Small intestine (tissue), 7 donors: ENCODE results near the gene PPP1R13B. TPM values are rescaled to one million over a fixed set of nuclear protein-coding genes. Genes with fewer than 3 reads are reported as not detected.

Experiments
- DNase-seq, 2 donors: peaks; one replicate each; pipeline versions ENCODE4 v3.0.0 to v3.0.0-alpha.2; 2013
- FAIRE-seq: peaks from 2 replicates; lab custom pipeline; 2012; peaks lifted over from hg19 to GRCh38; lab: Jason Lieb, UNC
- H3K27ac ChIP-seq, 3 donors: one replicate each; pipeline ENCODE4 v1.5.1; 2013; ENCODE audit warnings: low read length in 2 of 3, mild to moderate bottlenecking in 2 of 3, control low read depth in 1 of 3, inconsistent platforms in 1 of 3, low read depth in 1 of 3, moderate library complexity in 1 of 3
- H3K27me3 ChIP-seq, 3 donors: one replicate each; pipeline ENCODE4 v1.6.1; 2013; ENCODE audit warnings: low read length in 3 of 3, inconsistent platforms in 1 of 3; ENCODE audit not compliant: control insufficient read depth in 3 of 3, insufficient read depth in 3 of 3
- H3K36me3 ChIP-seq, 3 donors: one replicate each; pipeline ENCODE4 v1.6.1; 2013; ENCODE audit warnings: low read length in 3 of 3, inconsistent platforms in 1 of 3, low read depth in 1 of 3, mild to moderate bottlenecking in 1 of 3, moderate library complexity in 1 of 3; ENCODE audit not compliant: control insufficient read depth in 3 of 3, insufficient read depth in 2 of 3
- H3K4me1 ChIP-seq, 3 donors: one replicate each; pipeline ENCODE4 v1.6.1; 2013; ENCODE audit warnings: low read length in 2 of 3, inconsistent platforms in 1 of 3, low read depth in 1 of 3, mild to moderate bottlenecking in 1 of 3, moderate library complexity in 1 of 3; ENCODE audit not compliant: control insufficient read depth in 3 of 3, insufficient read depth in 2 of 3
- H3K4me3 ChIP-seq, 3 donors: one replicate each; pipeline ENCODE4 v1.5.1; 2013; ENCODE audit warnings: low read length in 3 of 3, control low read depth in 1 of 3, inconsistent platforms in 1 of 3, low read depth in 1 of 3, mild to moderate bottlenecking in 1 of 3, moderate library complexity in 1 of 3
- H3K9me3 ChIP-seq, 2 donors: one replicate each; pipeline ENCODE4 v1.6.1; 2013; ENCODE audit warnings: low read depth in 1 of 2, low read length in 1 of 2; ENCODE audit not compliant: control insufficient read depth in 2 of 2, insufficient read depth in 1 of 2
- whole genome bisulfite sequencing, 3 donors: extraction: QIAGEN DNeasy Blood & Tissue Kit; methylation state at CpG; one replicate each; pipeline ENCODE4 v1.1.7; 2013; 5-methylcytosine and 5-hydroxymethylcytosine counted together
- polyA plus RNA-seq, 4 donors: library from polyadenylated mRNA; stranded (reverse) in 3 of 4; unstranded in 1 of 4; fragments of 200-250 nt in 3 of 4; fragments of 120-200 nt in 1 of 4; gene quantifications; one replicate each; pipeline versions ENCODE4 v1.2.1 to v1.2.3, GENCODE V29; 2013
- donor health status: healthy with polysubstance abuse.
- donor health status: control.
- donor health status: control.
- donor health status: Bipolar disorder and iron deficiency.
- donor health status: healthy.

The PPP1R13B gene
- polyA plus RNA-seq, 4 donors: 17.8 to 28.1 (median 23.3) TPM

- Histone ChIP-seq H3K27ac (no peak overlapping the region), H3K27me3 (no peaks in the 10 kb centered on the region), H3K4me1 (peaks cover 0 to 6% (median 6%) of the 10 kb centered on the region in 3 donors), H3K4me3 (no peak overlapping the region), H3K36me3 (peaks cover 0 to 80% (median 2%) of the 10 kb centered on the region in 3 donors), H3K9me3 (no peaks in the 10 kb centered on the region)
- WGBS, 3 donors: 52 to 73% (median 61%) methylated on average over 44 to 53 of the region's 53 CpGs
- DNase-seq (peak; percentile 76 to 86), FAIRE-seq (no peak)
Measured at GRCh38 chr14:103727313-103727980, 119.9 kb downstream of the PPP1R13B start.

GRCh38 chr14:103726474-103726873 is 120.9 kb downstream of the PPP1R13B start:
- H3K4me1 ChIP-seq: peaks cover 0 to 6% (median 6%) of the 10 kb centered on the region in 3 donors
- no peaks in the 10 kb centered on the region for H3K9me3 ChIP-seq
- 94 to 95% (median 94%) methylated on average over 17 to 18 of the region's 18 CpGs for WGBS, 3 donors
- no peak overlapping the region for H3K4me3 ChIP-seq
- DNase-seq: no peak
- no peak for FAIRE-seq
- no peaks in the 10 kb centered on the region for H3K27me3 ChIP-seq
- no peak overlapping the region for H3K27ac ChIP-seq
- peaks cover 0 to 75% (median 2%) of the 10 kb centered on the region in 3 donors for H3K36me3 ChIP-seq

- H3K27me3 ChIP-seq: no peaks in the 10 kb centered on the region
- H3K9me3 ChIP-seq: no peaks in the 10 kb centered on the region
- peaks cover 0 to 6% (median 6%) of the 10 kb centered on the region in 3 donors for H3K4me1 ChIP-seq
- no peak overlapping the region for H3K27ac ChIP-seq
- H3K4me3 ChIP-seq: no peak overlapping the region
- 90 to 95% (median 94%) methylated on average over 16 of the region's 16 CpGs for WGBS, 3 donors
- peaks cover 0 to 79% (median 2%) of the 10 kb centered on the region in 3 donors for H3K36me3 ChIP-seq
- DNase-seq (no peak), FAIRE-seq (no peak)
Measured at GRCh38 chr14:103725739-103726395, 121.5 kb downstream of the PPP1R13B start.

- no peaks in the 10 kb centered on the region for H3K9me3 ChIP-seq
- H3K4me3 ChIP-seq: no peak overlapping the region
- H3K27ac ChIP-seq: no peak overlapping the region
- H3K36me3 ChIP-seq: peaks cover 0 to 73% (median 2%) of the 10 kb centered on the region in 3 donors
- H3K4me1 ChIP-seq: peaks cover 0 to 6% (median 6%) of the 10 kb centered on the region in 3 donors
- DNase-seq (no peak), FAIRE-seq (no peak)
- WGBS, 3 donors: 93 to 95% (median 94%) methylated on average over 29 of the region's 29 CpGs
- no peaks in the 10 kb centered on the region for H3K27me3 ChIP-seq
Measured at GRCh38 chr14:103725001-103725682, 122.2 kb downstream of the PPP1R13B start.

- Histone ChIP-seq H3K27ac (no peak overlapping the region), H3K36me3 (peaks cover 0 to 67% (median 0%) of the 10 kb centered on the region in 3 donors), H3K4me3 (no peak overlapping the region), H3K27me3 (no peaks in the 10 kb centered on the region), H3K9me3 (no peaks in the 10 kb centered on the region), H3K4me1 (peaks cover 0 to 6% (median 6%) of the 10 kb centered on the region in 3 donors)
- DNase-seq (peak in 1 of 2 donors; percentile 65), FAIRE-seq (no peak)
- 37 to 57% (median 41%) methylated on average over 20 of the region's 20 CpGs for WGBS, 3 donors
Measured at GRCh38 chr14:103724116-103724515, 123.3 kb downstream of the PPP1R13B start.

GRCh38 chr14:103723748-103724081 is 123.7 kb downstream of the PPP1R13B start:
- FAIRE-seq: no peak
- WGBS, 3 donors: 80 to 83% (median 82%) methylated on average over 7 of the region's 7 CpGs
- Histone ChIP-seq H3K27me3 (no peaks in the 10 kb centered on the region), H3K4me1 (peaks cover 0 to 6% (median 6%) of the 10 kb centered on the region in 3 donors), H3K9me3 (no peaks in the 10 kb centered on the region), H3K36me3 (peaks cover 0 to 65% (median 0%) of the 10 kb centered on the region in 3 donors), H3K27ac (no peak overlapping the region), H3K4me3 (no peak overlapping the region)
- DNase-seq: no peak

GRCh38 chr14:103721334-103722120 is 125.8 kb downstream of the PPP1R13B start:
- no peak overlapping the region for H3K4me3 ChIP-seq
- peaks cover 0 to 14% (median 0%) of the 10 kb centered on the region in 3 donors for H3K4me1 ChIP-seq
- 89 to 92% (median 90%) methylated on average over 26 of the region's 26 CpGs for WGBS, 3 donors
- no peaks in the 10 kb centered on the region for H3K9me3 ChIP-seq
- no peak overlapping the region for H3K27ac ChIP-seq
- no peak for DNase-seq
- H3K27me3 ChIP-seq: no peaks in the 10 kb centered on the region
- H3K36me3 ChIP-seq: peaks cover 0 to 66% (median 0%) of the 10 kb centered on the region in 3 donors
- no peak for FAIRE-seq

GRCh38 chr14:103719751-103720150 is 127.6 kb downstream of the PPP1R13B start:
- WGBS, 3 donors: 71 to 76% (median 76%) methylated on average over 8 of the region's 8 CpGs
- Histone ChIP-seq H3K9me3 (no peaks in the 10 kb centered on the region), H3K27me3 (no peaks in the 10 kb centered on the region), H3K36me3 (peaks cover 0 to 49% (median 0%) of the 10 kb centered on the region in 3 donors), H3K27ac (no peak overlapping the region), H3K4me1 (peaks cover 0 to 16% (median 0%) of the 10 kb centered on the region in 3 donors), H3K4me3 (no peak overlapping the region)
- FAIRE-seq: no peak
- no peak for DNase-seq
